Tibial nerve (tissue), 4 donors: ENCODE results near the gene LYZ.

ENCODE experiments used
- CTCF ChIP-seq, 5 experiments: fragments of 200-600 bp in 3 of 5; fragments of 450-650 bp in 2 of 5; sonication (generic) in 3 of 5; IDR thresholded peaks; one replicate each; pipeline ENCODE4 v1.5.1; 2016 to 2019; ENCODE audit warnings: antibody characterized with exemption in 5 of 5, mild to moderate bottlenecking in 3 of 5, moderate library complexity in 2 of 5
- EP300 ChIP-seq, 2 donors: sonication (generic); formaldehyde crosslinking; IDR thresholded peaks; one replicate each; pipeline ENCODE4 v1.6.1; 2017; ENCODE audit warnings: antibody characterized with exemption in 2 of 2, mild to moderate bottlenecking in 1 of 2

DNA sequence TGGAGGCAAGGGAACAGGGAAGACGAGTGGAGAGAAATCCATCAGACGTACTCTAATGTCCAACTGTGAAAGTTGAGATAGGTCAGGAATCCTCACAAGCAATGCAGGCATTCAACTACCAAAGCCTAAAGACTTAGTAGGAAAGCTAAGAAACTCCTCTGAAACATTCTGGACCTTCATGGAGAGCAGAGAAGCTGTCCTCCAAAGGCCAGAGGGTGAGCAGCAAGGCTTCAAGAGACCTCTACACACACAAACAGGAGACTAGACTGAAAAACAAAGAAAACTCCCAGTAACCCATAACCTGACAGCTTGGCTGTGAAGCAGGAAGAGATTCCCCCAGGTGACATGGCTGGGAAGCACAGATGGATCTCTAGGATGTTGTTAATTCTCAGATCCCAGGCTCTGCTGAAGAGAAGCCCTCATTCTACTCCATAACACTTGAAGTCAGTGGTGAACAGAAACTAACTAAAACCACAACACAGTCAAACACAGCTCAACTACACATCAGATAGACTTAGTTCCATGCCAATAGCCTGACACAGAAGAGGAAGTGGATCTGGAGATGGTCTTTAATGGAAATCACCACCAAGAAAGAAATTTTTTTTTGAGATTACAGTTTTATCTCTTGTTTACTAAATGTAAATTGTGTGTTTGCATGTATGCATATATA is 23.2 kb upstream of the LYZ start:
- no peak for TF ChIP-seq EP300 (IDR thresholded peaks at IDR 0.05)
- TF ChIP-seq CTCF (IDR thresholded peaks at IDR 0.05): no peak
